SK-N-SH treated with all-trans-retinoic acid at 6 μM for 48 hours (cell line): ENCODE measurements around the gene GRIK4.

Source experiments
- ATAC-seq: fragments of 200-7000 bp; cut with Tn5 transposase; 3 replicates; pipeline ENCODE4 v1.9.1; 2020; ENCODE audit warnings: mild to moderate bottlenecking, moderate library complexity
- ARNTL ChIP-seq: fragments of 450-650 bp; formaldehyde crosslinking; IDR thresholded peaks from 2 replicates; pipeline ENCODE4 v1.5.0; 2020; ENCODE audit warnings: low read depth, mild to moderate bottlenecking, moderate library complexity, borderline replicate concordance
- BACH2 ChIP-seq: fragments of 250-450 bp; sonication (Bioruptor Pico); IDR thresholded peaks from 2 replicates; pipeline ENCODE4 v1.9.0; 2021; ENCODE audit warnings: mild to moderate bottlenecking, borderline replicate concordance
- CSDC2 ChIP-seq: fragments of 250-450 bp; sonication (Bioruptor Pico); IDR thresholded peaks from 2 replicates; pipeline ENCODE4 v1.5.0; 2020; ENCODE audit warnings: mild to moderate bottlenecking, moderate library complexity
- ESRRG ChIP-seq: fragments of 250-450 bp; sonication (Bioruptor Pico); IDR thresholded peaks from 2 replicates; pipeline ENCODE4 v1.6.1; 2021; ENCODE audit warnings: mild to moderate bottlenecking
- GLIS3 ChIP-seq: fragments of 250-450 bp; sonication (Bioruptor Pico); IDR thresholded peaks from 2 replicates; pipeline ENCODE4 v1.5.0; 2020; ENCODE audit warnings: mild to moderate bottlenecking, moderate library complexity
- ISL1 ChIP-seq: fragments of 250-450 bp; sonication (Bioruptor Pico); IDR thresholded peaks from 2 replicates; pipeline ENCODE4 v2.1.2; 2022; ENCODE audit warnings: mild to moderate bottlenecking, moderate library complexity
- OSR1 ChIP-seq: fragments of 250-450 bp; sonication (Bioruptor Pico); IDR thresholded peaks from 2 replicates; pipeline ENCODE4 v1.8.0; 2022; ENCODE audit warnings: moderate library complexity, mild to moderate bottlenecking, inconsistent platforms
- PPARA ChIP-seq: fragments of 250-450 bp; sonication (Bioruptor Pico); IDR thresholded peaks from 2 replicates; pipeline ENCODE4 v1.5.0; 2020; ENCODE audit warnings: mild to moderate bottlenecking, borderline replicate concordance
- RARB ChIP-seq: fragments of 250-450 bp; sonication (Bioruptor Pico); IDR thresholded peaks from 2 replicates; pipeline ENCODE4 v1.8.0; 2021; ENCODE audit warnings: mild to moderate bottlenecking, moderate library complexity
- SNAI2 ChIP-seq: fragments of 250-450 bp; sonication (Bioruptor Pico); IDR thresholded peaks from 2 replicates; pipeline ENCODE4 v1.5.0; 2020; ENCODE audit warnings: mild to moderate bottlenecking, moderate library complexity
- TCF4 ChIP-seq: fragments of 250-450 bp; sonication (Bioruptor Pico); IDR thresholded peaks from 2 replicates; pipeline ENCODE4 v1.8.0; 2021; ENCODE audit warnings: mild to moderate bottlenecking, moderate library complexity, borderline replicate concordance
- TOX ChIP-seq: fragments of 250-450 bp; sonication (Bioruptor Pico); IDR thresholded peaks from 2 replicates; pipeline ENCODE4 v1.8.0; 2021; ENCODE audit warnings: mild to moderate bottlenecking, moderate library complexity, borderline replicate concordance
- ZC3H10 ChIP-seq: fragments of 250-450 bp; sonication (Bioruptor Pico); IDR thresholded peaks from 2 replicates; pipeline ENCODE4 v1.5.1; 2021; ENCODE audit warnings: mild to moderate bottlenecking, moderate library complexity
- ZFP3 ChIP-seq: fragments of 250-450 bp; sonication (Bioruptor Pico); IDR thresholded peaks from 2 replicates; pipeline ENCODE4 v1.5.0; 2020; ENCODE audit warnings: mild to moderate bottlenecking, moderate library complexity
- ZNF565 ChIP-seq: fragments of 450-650 bp; formaldehyde crosslinking; conservative IDR thresholded peaks from 2 replicates; pipeline ENCODE4 v1.5.0; 2020; ENCODE audit warnings: low read depth, mild to moderate bottlenecking, moderate library complexity
- ZNF70 ChIP-seq: fragments of 450-650 bp; formaldehyde crosslinking; IDR thresholded peaks from 2 replicates; pipeline ENCODE4 v1.5.0; 2020; ENCODE audit warnings: mild to moderate bottlenecking, moderate library complexity
- ZNF8 ChIP-seq: fragments of 450-650 bp; formaldehyde crosslinking; IDR thresholded peaks from 2 replicates; pipeline ENCODE4 v1.5.0; 2020; ENCODE audit warnings: mild to moderate bottlenecking, moderate library complexity
- TF ChIP-seq, protein P1 (sequence below): fragments of 250-450 bp; sonication (Bioruptor Pico); IDR thresholded peaks from 2 replicates; pipeline ENCODE4 v1.8.0; 2020; ENCODE audit warnings: mild to moderate bottlenecking, moderate library complexity, borderline replicate concordance
- TF ChIP-seq, protein P2 (sequence below): fragments of 250-450 bp; sonication (Bioruptor Pico); IDR thresholded peaks from 2 replicates; pipeline ENCODE4 v1.8.0; 2021; ENCODE audit warnings: low read depth, mild to moderate bottlenecking, moderate library complexity, borderline replicate concordance
- TF ChIP-seq, protein P3 (sequence below): fragments of 250-450 bp; sonication (Bioruptor Pico); IDR thresholded peaks from 2 replicates; pipeline ENCODE4 v1.5.1; 2021; ENCODE audit warnings: mild to moderate bottlenecking, moderate library complexity
- TF ChIP-seq, protein P4 (sequence below): fragments of 250-450 bp; sonication (Bioruptor Pico); IDR thresholded peaks from 2 replicates; pipeline ENCODE4 v1.5.0; 2020; ENCODE audit warnings: mild to moderate bottlenecking, moderate library complexity
- TF ChIP-seq, protein P5 (sequence below): fragments of 250-450 bp; sonication (Bioruptor Pico); IDR thresholded peaks from 2 replicates; pipeline ENCODE4 v1.5.1; 2020; ENCODE audit warnings: low read depth, mild to moderate bottlenecking, moderate library complexity

Gene GRIK4

DNA sequence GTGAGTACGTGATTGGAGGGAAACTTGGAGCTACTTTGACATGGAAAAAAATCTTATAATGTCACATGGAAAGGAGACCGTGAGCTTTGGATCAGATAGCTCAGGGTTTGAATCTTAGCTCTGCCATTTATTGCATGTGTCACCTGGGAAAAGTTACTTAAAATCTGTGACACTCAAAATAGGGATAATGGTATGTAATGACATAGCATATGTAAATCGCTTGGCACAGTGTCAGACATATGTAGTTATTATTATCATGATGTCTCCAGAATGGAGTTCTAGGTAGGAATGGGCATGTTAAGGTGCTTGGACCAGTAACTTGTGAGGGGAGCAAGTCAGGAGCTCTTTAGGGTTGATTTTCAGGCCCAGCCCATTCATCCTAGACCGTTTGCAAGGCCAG lies 75.8 kb downstream of the GRIK4 start (continued):
- TF ChIP-seq, protein P1, sequence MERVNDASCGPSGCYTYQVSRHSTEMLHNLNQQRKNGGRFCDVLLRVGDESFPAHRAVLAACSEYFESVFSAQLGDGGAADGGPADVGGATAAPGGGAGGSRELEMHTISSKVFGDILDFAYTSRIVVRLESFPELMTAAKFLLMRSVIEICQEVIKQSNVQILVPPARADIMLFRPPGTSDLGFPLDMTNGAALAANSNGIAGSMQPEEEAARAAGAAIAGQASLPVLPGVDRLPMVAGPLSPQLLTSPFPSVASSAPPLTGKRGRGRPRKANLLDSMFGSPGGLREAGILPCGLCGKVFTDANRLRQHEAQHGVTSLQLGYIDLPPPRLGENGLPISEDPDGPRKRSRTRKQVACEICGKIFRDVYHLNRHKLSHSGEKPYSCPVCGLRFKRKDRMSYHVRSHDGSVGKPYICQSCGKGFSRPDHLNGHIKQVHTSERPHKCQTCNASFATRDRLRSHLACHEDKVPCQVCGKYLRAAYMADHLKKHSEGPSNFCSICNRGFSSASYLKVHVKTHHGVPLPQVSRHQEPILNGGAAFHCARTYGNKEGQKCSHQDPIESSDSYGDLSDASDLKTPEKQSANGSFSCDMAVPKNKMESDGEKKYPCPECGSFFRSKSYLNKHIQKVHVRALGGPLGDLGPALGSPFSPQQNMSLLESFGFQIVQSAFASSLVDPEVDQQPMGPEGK (CRISPR knock-in tag): no peak
- TF ChIP-seq ZNF8 (CRISPR knock-in tag) (no peak), SNAI2 (CRISPR knock-in tag) (no peak), OSR1 (CRISPR knock-in tag) (no peak)

DNA sequence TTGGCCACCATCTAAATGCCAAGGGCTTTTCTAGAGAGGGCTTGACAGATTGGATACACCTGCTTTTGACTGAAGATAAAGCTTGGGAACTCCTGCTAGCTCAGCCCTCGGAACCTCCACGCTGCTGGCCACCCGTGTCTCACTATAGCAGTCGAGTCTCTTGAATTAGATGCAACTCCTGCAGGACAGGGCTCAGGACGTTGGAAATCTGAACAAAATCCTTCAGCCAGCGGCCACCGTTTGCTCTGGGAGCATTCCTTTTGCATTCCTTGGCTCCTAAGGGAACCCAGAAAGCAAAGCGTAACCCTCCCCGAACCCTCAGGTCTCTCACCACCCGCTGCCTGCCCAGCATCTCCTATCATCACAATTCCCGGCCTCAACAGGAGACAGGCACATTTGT lies 77.8 kb downstream of the GRIK4 start:
- ATAC-seq: no peak
- TF ChIP-seq TOX (CRISPR knock-in tag): no peak

DNA sequence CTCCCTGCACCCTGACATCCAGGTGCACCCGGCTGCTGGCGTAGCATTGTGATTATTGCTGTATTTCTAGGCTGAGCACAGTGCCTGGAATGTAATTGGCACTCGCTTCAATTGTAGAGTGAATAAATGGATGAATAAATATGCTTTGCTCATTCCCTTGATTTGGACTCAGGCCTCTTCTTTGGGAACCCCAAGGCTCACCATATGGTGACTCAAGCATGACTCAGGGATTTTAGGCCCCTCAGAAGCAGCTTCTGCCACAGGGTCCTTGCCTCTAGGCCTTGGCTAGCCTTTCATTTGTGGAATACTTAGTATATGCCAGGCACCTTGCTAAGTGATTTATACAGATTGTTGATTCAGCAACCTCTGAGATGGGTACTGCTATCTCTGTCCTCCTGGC lies 78.9 kb downstream of the GRIK4 start:
- no peak for ATAC-seq
- TF ChIP-seq SNAI2 (CRISPR knock-in tag) (no peak), GLIS3 (CRISPR knock-in tag) (no peak), TCF4 (CRISPR knock-in tag) (no peak), BACH2 (CRISPR knock-in tag) (no peak), ISL1 (CRISPR knock-in tag) (no peak), TOX (CRISPR knock-in tag) (no peak), ZFP3 (no peak), ZNF565 (no peak), ZNF8 (CRISPR knock-in tag) (no peak), ESRRG (CRISPR knock-in tag) (no peak), CSDC2 (no peak), PPARA (CRISPR knock-in tag) (no peak), OSR1 (CRISPR knock-in tag) (no peak), ZNF70 (no peak), ZC3H10 (CRISPR knock-in tag) (no peak), ARNTL (CRISPR knock-in tag) (no peak), RARB (CRISPR knock-in tag) (no peak)
- TF ChIP-seq, protein P2, sequence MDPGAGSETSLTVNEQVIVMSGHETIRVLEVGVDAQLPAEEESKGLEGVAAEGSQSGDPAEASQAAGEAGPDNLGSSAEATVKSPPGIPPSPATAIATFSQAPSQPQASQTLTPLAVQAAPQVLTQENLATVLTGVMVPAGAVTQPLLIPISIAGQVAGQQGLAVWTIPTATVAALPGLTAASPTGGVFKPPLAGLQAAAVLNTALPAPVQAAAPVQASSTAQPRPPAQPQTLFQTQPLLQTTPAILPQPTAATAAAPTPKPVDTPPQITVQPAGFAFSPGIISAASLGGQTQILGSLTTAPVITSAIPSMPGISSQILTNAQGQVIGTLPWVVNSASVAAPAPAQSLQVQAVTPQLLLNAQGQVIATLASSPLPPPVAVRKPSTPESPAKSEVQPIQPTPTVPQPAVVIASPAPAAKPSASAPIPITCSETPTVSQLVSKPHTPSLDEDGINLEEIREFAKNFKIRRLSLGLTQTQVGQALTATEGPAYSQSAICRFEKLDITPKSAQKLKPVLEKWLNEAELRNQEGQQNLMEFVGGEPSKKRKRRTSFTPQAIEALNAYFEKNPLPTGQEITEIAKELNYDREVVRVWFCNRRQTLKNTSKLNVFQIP (CRISPR knock-in tag): no peak
- TF ChIP-seq, protein P3, sequence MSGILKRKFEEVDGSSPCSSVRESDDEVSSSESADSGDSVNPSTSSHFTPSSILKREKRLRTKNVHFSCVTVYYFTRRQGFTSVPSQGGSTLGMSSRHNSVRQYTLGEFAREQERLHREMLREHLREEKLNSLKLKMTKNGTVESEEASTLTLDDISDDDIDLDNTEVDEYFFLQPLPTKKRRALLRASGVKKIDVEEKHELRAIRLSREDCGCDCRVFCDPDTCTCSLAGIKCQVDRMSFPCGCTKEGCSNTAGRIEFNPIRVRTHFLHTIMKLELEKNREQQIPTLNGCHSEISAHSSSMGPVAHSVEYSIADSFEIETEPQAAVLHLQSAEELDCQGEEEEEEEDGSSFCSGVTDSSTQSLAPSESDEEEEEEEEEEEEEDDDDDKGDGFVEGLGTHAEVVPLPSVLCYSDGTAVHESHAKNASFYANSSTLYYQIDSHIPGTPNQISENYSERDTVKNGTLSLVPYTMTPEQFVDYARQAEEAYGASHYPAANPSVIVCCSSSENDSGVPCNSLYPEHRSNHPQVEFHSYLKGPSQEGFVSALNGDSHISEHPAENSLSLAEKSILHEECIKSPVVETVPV (CRISPR knock-in tag): no peak
- TF ChIP-seq, protein P4, sequence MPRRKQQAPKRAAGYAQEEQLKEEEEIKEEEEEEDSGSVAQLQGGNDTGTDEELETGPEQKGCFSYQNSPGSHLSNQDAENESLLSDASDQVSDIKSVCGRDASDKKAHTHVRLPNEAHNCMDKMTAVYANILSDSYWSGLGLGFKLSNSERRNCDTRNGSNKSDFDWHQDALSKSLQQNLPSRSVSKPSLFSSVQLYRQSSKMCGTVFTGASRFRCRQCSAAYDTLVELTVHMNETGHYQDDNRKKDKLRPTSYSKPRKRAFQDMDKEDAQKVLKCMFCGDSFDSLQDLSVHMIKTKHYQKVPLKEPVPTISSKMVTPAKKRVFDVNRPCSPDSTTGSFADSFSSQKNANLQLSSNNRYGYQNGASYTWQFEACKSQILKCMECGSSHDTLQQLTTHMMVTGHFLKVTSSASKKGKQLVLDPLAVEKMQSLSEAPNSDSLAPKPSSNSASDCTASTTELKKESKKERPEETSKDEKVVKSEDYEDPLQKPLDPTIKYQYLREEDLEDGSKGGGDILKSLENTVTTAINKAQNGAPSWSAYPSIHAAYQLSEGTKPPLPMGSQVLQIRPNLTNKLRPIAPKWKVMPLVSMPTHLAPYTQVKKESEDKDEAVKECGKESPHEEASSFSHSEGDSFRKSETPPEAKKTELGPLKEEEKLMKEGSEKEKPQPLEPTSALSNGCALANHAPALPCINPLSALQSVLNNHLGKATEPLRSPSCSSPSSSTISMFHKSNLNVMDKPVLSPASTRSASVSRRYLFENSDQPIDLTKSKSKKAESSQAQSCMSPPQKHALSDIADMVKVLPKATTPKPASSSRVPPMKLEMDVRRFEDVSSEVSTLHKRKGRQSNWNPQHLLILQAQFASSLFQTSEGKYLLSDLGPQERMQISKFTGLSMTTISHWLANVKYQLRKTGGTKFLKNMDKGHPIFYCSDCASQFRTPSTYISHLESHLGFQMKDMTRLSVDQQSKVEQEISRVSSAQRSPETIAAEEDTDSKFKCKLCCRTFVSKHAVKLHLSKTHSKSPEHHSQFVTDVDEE (CRISPR knock-in tag): no peak

DNA sequence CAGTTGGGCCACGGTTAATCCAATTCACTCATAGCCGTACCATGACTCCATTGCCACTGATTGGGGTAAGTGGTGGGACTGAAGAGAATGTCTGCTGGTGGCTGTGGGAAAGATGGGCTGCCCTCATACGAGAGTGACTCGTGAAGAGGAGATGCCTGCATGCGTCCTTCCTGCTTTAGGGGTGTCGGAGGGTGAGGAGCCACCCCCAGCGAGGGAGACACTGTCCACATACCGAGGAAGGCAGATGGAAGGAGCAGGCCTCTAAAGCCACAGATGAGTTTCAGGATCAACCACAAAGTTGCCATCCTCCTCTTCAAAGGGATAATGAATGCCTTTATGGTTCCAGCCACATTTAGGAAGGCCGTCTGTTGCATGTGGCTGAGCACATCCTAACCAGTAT lies 83.2 kb downstream of the GRIK4 start:
- no peak for ATAC-seq
- TF ChIP-seq, protein P5, sequence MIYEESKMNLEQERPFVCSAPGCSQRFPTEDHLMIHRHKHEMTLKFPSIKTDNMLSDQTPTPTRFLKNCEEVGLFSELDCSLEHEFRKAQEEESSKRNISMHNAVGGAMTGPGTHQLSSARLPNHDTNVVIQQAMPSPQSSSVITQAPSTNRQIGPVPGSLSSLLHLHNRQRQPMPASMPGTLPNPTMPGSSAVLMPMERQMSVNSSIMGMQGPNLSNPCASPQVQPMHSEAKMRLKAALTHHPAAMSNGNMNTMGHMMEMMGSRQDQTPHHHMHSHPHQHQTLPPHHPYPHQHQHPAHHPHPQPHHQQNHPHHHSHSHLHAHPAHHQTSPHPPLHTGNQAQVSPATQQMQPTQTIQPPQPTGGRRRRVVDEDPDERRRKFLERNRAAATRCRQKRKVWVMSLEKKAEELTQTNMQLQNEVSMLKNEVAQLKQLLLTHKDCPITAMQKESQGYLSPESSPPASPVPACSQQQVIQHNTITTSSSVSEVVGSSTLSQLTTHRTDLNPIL: no peak
- TF ChIP-seq ZNF8 (CRISPR knock-in tag) (no peak), ZNF70 (no peak), OSR1 (CRISPR knock-in tag) (no peak), ISL1 (CRISPR knock-in tag) (no peak), ARNTL (CRISPR knock-in tag) (no peak), CSDC2 (no peak), BACH2 (CRISPR knock-in tag) (no peak), PPARA (CRISPR knock-in tag) (no peak), ZFP3 (no peak), ZNF565 (no peak), SNAI2 (CRISPR knock-in tag) (no peak), ZC3H10 (CRISPR knock-in tag) (no peak)
- TF ChIP-seq, protein P2 (CRISPR knock-in tag): no peak
- TF ChIP-seq, protein P4 (CRISPR knock-in tag): no peak
